Activated naive CD4-positive, alpha-beta T cell treated with anti-CD3 and anti-CD28 coated beads, Interleukin-2, amount 10 ng/mL, durations not matched to agents 7 days and 5 days (primary cell): ENCODE results near the gene WDR91.

Source experiments
- CTCF ChIA-PET: fragments of 350-600 bp; sonication (Branson Sonifier 250); formaldehyde crosslinking; loops from one replicate; lab custom pipeline; 2021; ENCODE audit warnings: antibody characterized with exemption; lab: Charles Lee
- DNase-seq: peaks from one replicate; pipeline ENCODE4 v3.0.0-alpha.2; 2020
- H3K27ac Mint-ChIP-seq: one replicate; pipeline ENCODE4 v1.8.0; 2021; ENCODE audit warnings: mild to moderate bottlenecking, moderate library complexity, mixed read lengths
- H3K27me3 Mint-ChIP-seq: one replicate; pipeline ENCODE4 v1.8.0; 2021; ENCODE audit warnings: mild to moderate bottlenecking, mixed read lengths
- H3K36me3 Mint-ChIP-seq: one replicate; pipeline ENCODE4 v1.8.0; 2021; ENCODE audit warnings: mixed read lengths
- H3K4me1 Mint-ChIP-seq: one replicate; pipeline ENCODE4 v1.8.0; 2021; ENCODE audit warnings: mixed read lengths
- H3K4me3 Mint-ChIP-seq: one replicate; pipeline ENCODE4 v1.8.0; 2021; ENCODE audit warnings: mild to moderate bottlenecking, moderate library complexity, mixed read lengths
- H3K9me3 Mint-ChIP-seq: one replicate; pipeline ENCODE4 v1.8.0; 2021; ENCODE audit warnings: mixed read lengths

Gene WDR91

DNA sequence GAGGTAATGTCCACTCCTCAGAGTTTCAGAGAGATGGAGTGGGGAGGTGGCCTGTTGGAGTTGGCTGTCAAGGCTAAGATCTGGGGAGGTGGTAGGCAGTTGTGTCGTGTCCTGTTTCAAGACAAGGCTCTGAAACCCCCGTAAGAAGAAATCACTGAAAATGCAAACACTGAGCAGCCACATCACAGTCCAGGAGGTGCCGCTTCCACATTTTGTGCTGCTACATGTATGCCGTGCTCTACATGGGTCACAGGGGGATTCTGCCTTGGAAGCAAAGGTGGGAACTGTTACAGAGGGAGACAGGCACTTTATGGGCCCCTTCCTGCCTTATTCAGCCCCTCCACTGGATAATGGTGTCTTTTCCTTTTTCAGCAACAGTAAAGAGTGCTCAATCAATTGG is 11.9 kb downstream of the WDR91 start:
- Mint-ChIP-seq H3K27me3 (no peaks in the 10 kb centered on the region), H3K9me3 (no peaks in the 10 kb centered on the region), H3K4me3 (no peak overlapping the region), H3K36me3 (peaks cover 30% of the 10 kb centered on the region), H3K4me1 (peaks cover 12% of the 10 kb centered on the region), H3K27ac (no peak overlapping the region)
- DNase-seq = no peak
- CTCF ChIA-PET = no interaction called here

GRCh38 chr7:135197906-135198655 is 13.2 kb downstream of the WDR91 start:
- no peaks in the 10 kb centered on the region for H3K9me3 Mint-ChIP-seq
- DNase-seq = no peak
- peaks cover 34% of the 10 kb centered on the region for H3K36me3 Mint-ChIP-seq
- H3K4me3 Mint-ChIP-seq = no peak overlapping the region
- no peak overlapping the region for H3K27ac Mint-ChIP-seq
- CTCF ChIA-PET = interaction anchor here (0.7 kb wide), 1 partner anchor 9 kb away, joined by 3 read pairs; no protein-coding TSS in a partner anchor
- H3K4me1 Mint-ChIP-seq = peaks cover 6% of the 10 kb centered on the region
- no peaks in the 10 kb centered on the region for H3K27me3 Mint-ChIP-seq

- Mint-ChIP-seq H3K36me3 (peaks cover 35% of the 10 kb centered on the region), H3K4me1 (peaks cover 1% of the 10 kb centered on the region), H3K4me3 (no peak overlapping the region), H3K27me3 (no peaks in the 10 kb centered on the region), H3K9me3 (no peaks in the 10 kb centered on the region), H3K27ac (no peak overlapping the region)
- CTCF ChIA-PET = no interaction called here
- no peak for DNase-seq
Observed at GRCh38 chr7:135197343-135197742, 14.0 kb downstream of the WDR91 start.

GRCh38 chr7:135195968-135196629 is 15.2 kb downstream of the WDR91 start:
- H3K27me3 Mint-ChIP-seq = no peaks in the 10 kb centered on the region
- no peaks in the 10 kb centered on the region for H3K9me3 Mint-ChIP-seq
- no peak for DNase-seq
- no peak overlapping the region for H3K27ac Mint-ChIP-seq
- peaks cover 32% of the 10 kb centered on the region for H3K36me3 Mint-ChIP-seq
- H3K4me3 Mint-ChIP-seq = no peak overlapping the region
- H3K4me1 Mint-ChIP-seq = no peaks in the 10 kb centered on the region
- CTCF ChIA-PET = no interaction called here

- no peak for DNase-seq
- Mint-ChIP-seq H3K27ac (no peak overlapping the region), H3K4me3 (no peak overlapping the region), H3K27me3 (no peaks in the 10 kb centered on the region), H3K4me1 (no peaks in the 10 kb centered on the region), H3K9me3 (no peaks in the 10 kb centered on the region), H3K36me3 (peaks cover 35% of the 10 kb centered on the region)
- CTCF ChIA-PET = no interaction called here
Observed at GRCh38 chr7:135195156-135195555, 16.2 kb downstream of the WDR91 start.

DNA sequence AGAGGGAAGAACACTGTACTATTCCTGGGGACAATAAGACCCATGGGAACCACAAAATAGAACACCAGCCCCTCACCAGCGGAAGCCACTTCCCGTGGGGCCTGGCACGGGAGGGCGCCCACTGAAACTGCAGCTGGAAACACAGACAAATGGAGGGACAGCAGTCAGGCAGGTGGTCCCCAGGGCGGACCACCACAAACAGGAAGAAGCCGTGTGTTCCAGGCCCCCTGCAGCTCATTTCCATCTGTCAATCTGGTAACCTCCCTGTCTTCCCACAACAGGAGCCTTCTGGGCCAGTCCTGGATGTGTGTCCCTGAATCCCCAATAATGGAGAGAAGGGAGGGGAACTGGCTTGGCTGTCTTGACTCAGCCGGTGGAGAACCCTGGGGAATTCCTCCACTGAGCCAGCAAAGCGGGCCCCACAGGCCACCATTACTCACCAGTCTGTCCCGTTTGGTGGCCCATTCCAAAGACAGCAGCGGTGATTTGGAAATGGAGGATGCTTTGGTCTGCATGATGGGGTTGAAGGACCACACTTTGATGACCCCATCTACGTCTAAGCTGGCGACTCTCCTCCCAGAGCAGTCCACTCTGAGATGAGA is 16.7 kb downstream of the WDR91 start:
- H3K36me3 Mint-ChIP-seq = peaks cover 35% of the 10 kb centered on the region
- H3K27ac Mint-ChIP-seq = no peak overlapping the region
- DNase-seq = no peak
- CTCF ChIA-PET = no interaction called here
- no peaks in the 10 kb centered on the region for H3K27me3 Mint-ChIP-seq
- H3K4me3 Mint-ChIP-seq = no peak overlapping the region
- H3K9me3 Mint-ChIP-seq = no peaks in the 10 kb centered on the region
- no peaks in the 10 kb centered on the region for H3K4me1 Mint-ChIP-seq

DNA sequence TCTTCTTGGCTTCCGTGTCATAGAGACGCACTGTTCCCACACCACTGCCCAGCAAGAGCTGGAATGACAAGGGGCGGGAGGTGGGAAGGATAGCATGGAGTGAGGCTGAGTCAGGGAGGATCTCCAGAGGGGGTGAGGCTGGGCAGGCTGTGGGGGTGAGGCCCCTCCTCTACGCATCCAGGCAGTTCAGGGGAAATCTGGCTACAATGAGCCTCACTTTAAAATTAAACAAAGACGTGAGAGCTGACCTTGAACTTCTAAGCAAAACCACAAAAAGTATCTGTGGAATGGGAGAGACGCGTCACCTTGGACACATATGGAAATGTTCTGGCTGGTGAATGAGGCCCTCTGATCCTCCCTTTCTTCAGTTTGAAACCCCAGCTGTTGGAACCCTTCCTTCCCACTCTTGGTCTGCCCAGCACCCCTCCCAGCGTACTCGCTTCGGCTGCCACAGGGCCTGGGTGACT is 17.7 kb downstream of the WDR91 start:
- Mint-ChIP-seq H3K36me3 (peaks cover 38% of the 10 kb centered on the region), H3K4me3 (no peak overlapping the region), H3K27ac (no peak overlapping the region), H3K27me3 (no peaks in the 10 kb centered on the region), H3K4me1 (no peaks in the 10 kb centered on the region), H3K9me3 (no peaks in the 10 kb centered on the region)
- CTCF ChIA-PET = no interaction called here
- no peak for DNase-seq

- Mint-ChIP-seq H3K4me1 (no peaks in the 10 kb centered on the region), H3K27ac (no peak overlapping the region), H3K36me3 (peaks cover 38% of the 10 kb centered on the region), H3K27me3 (no peaks in the 10 kb centered on the region), H3K9me3 (no peaks in the 10 kb centered on the region), H3K4me3 (no peak overlapping the region)
- no peak for DNase-seq
- CTCF ChIA-PET = no interaction called here
Observed at GRCh38 chr7:135192914-135193536, 18.3 kb downstream of the WDR91 start.

GRCh38 chr7:135190703-135191102 is 20.6 kb downstream of the WDR91 start:
- Mint-ChIP-seq H3K27ac (peak overlapping the region; percentile 4), H3K27me3 (no peaks in the 10 kb centered on the region), H3K9me3 (no peaks in the 10 kb centered on the region), H3K4me3 (no peak overlapping the region), H3K36me3 (peaks cover 41% of the 10 kb centered on the region), H3K4me1 (no peaks in the 10 kb centered on the region)
- CTCF ChIA-PET = interaction anchor here (0.6 kb wide), 1 partner anchor 12 kb away, joined by 3 read pairs; no protein-coding TSS in a partner anchor
- DNase-seq = no peak

GRCh38 chr7:135189961-135190360 is 21.4 kb downstream of the WDR91 start:
- no peaks in the 10 kb centered on the region for H3K27me3 Mint-ChIP-seq
- DNase-seq = peak; percentile 10
- H3K9me3 Mint-ChIP-seq = no peaks in the 10 kb centered on the region
- peaks cover 46% of the 10 kb centered on the region for H3K36me3 Mint-ChIP-seq
- no peak overlapping the region for H3K27ac Mint-ChIP-seq
- H3K4me3 Mint-ChIP-seq = no peak overlapping the region
- CTCF ChIA-PET = no interaction called here
- no peaks in the 10 kb centered on the region for H3K4me1 Mint-ChIP-seq

DNA sequence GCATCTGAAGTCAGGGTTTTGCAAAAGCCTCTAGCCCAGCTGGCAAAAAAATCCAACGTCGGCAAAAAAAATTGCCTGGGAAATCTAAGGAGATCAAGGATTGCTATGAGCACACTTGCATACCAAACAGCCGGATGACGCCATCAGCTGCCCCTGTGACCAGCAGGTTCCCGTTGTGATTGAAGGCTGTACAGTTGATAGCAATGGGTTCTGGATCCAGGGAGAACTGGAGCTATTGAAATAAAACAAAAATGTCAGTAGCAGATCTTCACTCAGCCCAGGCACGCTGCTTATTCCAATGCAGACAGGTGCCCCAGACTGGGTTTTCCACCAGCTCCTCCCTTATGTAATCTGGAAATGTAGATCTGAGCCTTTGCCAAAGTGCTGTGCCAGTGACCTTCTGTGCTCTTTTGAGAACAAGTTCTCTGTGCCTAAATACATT is 22.1 kb downstream of the WDR91 start:
- Mint-ChIP-seq H3K27me3 (no peaks in the 10 kb centered on the region), H3K9me3 (no peaks in the 10 kb centered on the region), H3K4me3 (no peak overlapping the region), H3K27ac (no peak overlapping the region), H3K36me3 (peaks cover 49% of the 10 kb centered on the region), H3K4me1 (no peaks in the 10 kb centered on the region)
- CTCF ChIA-PET = interaction anchor here (0.9 kb wide), 1 partner anchor 9 kb away, joined by 3 read pairs; no protein-coding TSS in a partner anchor
- DNase-seq = peak; percentile 11

DNA sequence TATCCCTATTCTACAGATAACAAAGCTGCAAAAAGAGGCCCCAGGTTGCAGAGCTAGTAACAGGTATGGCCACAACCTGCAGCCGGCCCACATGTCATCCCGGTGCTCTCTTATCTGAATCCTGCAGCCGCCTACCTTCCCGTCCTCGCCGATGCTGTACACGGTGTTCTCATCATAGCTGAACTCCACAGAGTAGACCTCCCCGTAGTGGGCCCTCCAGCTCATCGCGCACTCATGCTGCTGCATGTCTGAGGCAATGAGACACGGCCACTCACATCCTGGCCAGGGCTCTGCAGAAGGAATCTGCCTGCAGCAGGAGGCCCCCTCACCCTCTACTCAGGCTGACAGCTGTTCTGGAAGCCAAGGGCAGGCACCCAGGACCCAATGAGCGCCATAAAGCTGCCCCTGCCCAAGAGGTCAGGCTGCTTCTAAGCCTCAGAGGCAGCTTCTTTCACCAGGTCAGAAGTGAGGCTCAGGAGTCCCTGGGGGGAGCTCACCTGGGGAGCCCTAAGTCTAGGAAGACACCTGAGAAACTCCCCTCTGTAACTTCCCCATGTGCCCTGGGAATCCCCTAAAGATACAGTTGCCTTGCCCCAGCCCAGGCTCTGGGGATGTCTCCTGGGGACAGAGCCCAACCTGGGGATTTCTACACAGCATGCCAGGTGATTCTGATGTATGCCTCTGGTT is 22.9 kb downstream of the WDR91 start:
- H3K36me3 Mint-ChIP-seq = peaks cover 48% of the 10 kb centered on the region
- peak; percentile 14 for DNase-seq
- H3K9me3 Mint-ChIP-seq = peaks cover 2% of the 10 kb centered on the region
- CTCF ChIA-PET = interaction anchor here (0.9 kb wide), 1 partner anchor 10 kb away, joined by 3 read pairs; no protein-coding TSS in a partner anchor
- H3K4me3 Mint-ChIP-seq = no peak overlapping the region
- no peak overlapping the region for H3K27ac Mint-ChIP-seq
- H3K4me1 Mint-ChIP-seq = no peaks in the 10 kb centered on the region
- H3K27me3 Mint-ChIP-seq = no peaks in the 10 kb centered on the region

- peak; percentile 9 for DNase-seq
- H3K36me3 Mint-ChIP-seq = peaks cover 57% of the 10 kb centered on the region
- H3K4me1 Mint-ChIP-seq = no peaks in the 10 kb centered on the region
- peaks cover 15% of the 10 kb centered on the region for H3K9me3 Mint-ChIP-seq
- H3K27ac Mint-ChIP-seq = no peak overlapping the region
- H3K27me3 Mint-ChIP-seq = no peaks in the 10 kb centered on the region
- H3K4me3 Mint-ChIP-seq = no peak overlapping the region
- CTCF ChIA-PET = no interaction called here
Observed at GRCh38 chr7:135186841-135187253, 24.5 kb downstream of the WDR91 start.

DNA sequence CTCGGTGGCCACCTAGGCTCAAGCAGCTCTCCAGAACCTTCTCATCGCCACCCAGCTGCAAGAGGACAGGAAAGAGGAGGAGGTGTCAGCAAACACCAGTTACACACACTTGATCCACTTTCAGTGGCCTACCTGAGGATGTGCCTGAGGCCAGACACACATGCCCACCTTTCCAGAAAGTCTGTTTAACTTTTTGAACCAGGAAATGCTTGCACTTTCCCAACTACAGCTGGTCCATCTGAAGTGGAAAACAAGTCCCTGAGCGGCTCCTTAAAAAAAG is 25.1 kb downstream of the WDR91 start:
- H3K27me3 Mint-ChIP-seq = no peaks in the 10 kb centered on the region
- peaks cover 59% of the 10 kb centered on the region for H3K36me3 Mint-ChIP-seq
- peaks cover 21% of the 10 kb centered on the region for H3K9me3 Mint-ChIP-seq
- no peak overlapping the region for H3K4me3 Mint-ChIP-seq
- no peaks in the 10 kb centered on the region for H3K4me1 Mint-ChIP-seq
- peak; percentile 7 for DNase-seq
- H3K27ac Mint-ChIP-seq = no peak overlapping the region
- CTCF ChIA-PET = no interaction called here
